Transverse colon (tissue), 4 donors: ENCODE measurements around the gene CES4A. TPM values are rescaled to one million over a fixed set of nuclear protein-coding genes. Genes with fewer than 3 reads are reported as not detected.
"Not testable (repeated sequence)": the region's sequence is repeated elsewhere in the genome, so short reads cannot be mapped to it uniquely, and the experiment has no call there.

ENCODE experiments used
- DNase-seq: peaks from one replicate; pipeline ENCODE4 v3.0.0-alpha.2; 2019
- H3K27ac ChIP-seq, 4 donors: fragments of 200-600 bp; sonication (generic); 2 replicates each; pipeline ENCODE4 v1.5.1; 2016 to 2018; ENCODE audit warnings: inconsistent platforms in 4 of 4
- H3K27me3 ChIP-seq: fragments of 200-600 bp; sonication (generic); 2 replicates; pipeline ENCODE4 v1.5.1; 2017; ENCODE audit warnings: inconsistent platforms
- H3K36me3 ChIP-seq, 4 donors: fragments of 200-600 bp; sonication (generic); 2 replicates each; pipeline ENCODE4 v1.5.1; 2017 to 2019; ENCODE audit warnings: inconsistent platforms in 4 of 4
- H3K4me1 ChIP-seq, 4 donors: fragments of 200-600 bp; sonication (generic); 2 replicates each; pipeline ENCODE4 v1.5.1; 2017 to 2020; ENCODE audit warnings: inconsistent platforms in 4 of 4
- H3K4me3 ChIP-seq, 4 donors: fragments of 200-600 bp; sonication (generic); 1 replicate in 1 of 4; 2 replicates in 3 of 4; pipeline versions ENCODE4 v1.5.1 to v1.6.1; 2017 to 2019; ENCODE audit warnings: inconsistent platforms in 4 of 4
- H3K9me3 ChIP-seq, 2 donors: fragments of 200-600 bp; sonication (generic); 2 replicates each; pipeline ENCODE4 v1.5.1; 2017 to 2019; ENCODE audit warnings: inconsistent platforms in 2 of 2
- EP300 ChIP-seq: sonication (generic); formaldehyde crosslinking; IDR thresholded peaks from one replicate; pipeline ENCODE4 v1.6.1; 2017; ENCODE audit warnings: antibody characterized with exemption, low read depth
- POLR2A ChIP-seq: fragments of 450-650 bp; IDR thresholded peaks from one replicate; pipeline ENCODE4 v1.6.1; 2016; ENCODE audit warnings: antibody characterized with exemption, mild to moderate bottlenecking, moderate library complexity
- POLR2AphosphoS5 ChIP-seq, 3 donors: sonication (generic); formaldehyde crosslinking; IDR thresholded peaks; one replicate each; pipeline ENCODE4 v1.6.1; 2016; ENCODE audit warnings: antibody characterized with exemption in 3 of 3
- WGBS, 2 donors: methylation state at CpG; one replicate each; pipeline ENCODE4 v1.1.5; 2018; ENCODE audit warnings: low coverage in 1 of 2; 5-methylcytosine and 5-hydroxymethylcytosine counted together
- in situ Hi-C, 4 donors: fragments of 200-750 bp; cut with MboI; loops; one replicate each; pipeline versions ENCODE4 v1.15.0 to v1.15.1; 2017; ENCODE audit warnings: low sequenced_read_pairs in 3 of 4, low pct_ligation_motif_present in 1 of 4, low pct_unique_long_range_greater_than_20kb in 1 of 4
- intact Hi-C: fragments of 100-400 bp; cut with DNase I; formaldehyde crosslinking; loops from one replicate; pipeline ENCODE4 v1.15.1; 2023; ENCODE audit warnings: low total_unique reads
- total RNA-seq, 4 donors: library from RNA; depleted of rRNA; stranded (reverse); fragments of >200 nt; gene quantifications; one replicate each; pipeline ENCODE4 v1.1.0, GENCODE V29; 2016
- TF ChIP-seq, protein P1 (sequence below), 5 experiments: fragments of 200-600 bp in 3 of 5; fragments of 450-650 bp in 2 of 5; sonication (generic) in 3 of 5; IDR thresholded peaks; 1 replicate in 2 of 5; 2 replicates in 3 of 5; pipeline ENCODE4 v1.5.1; 2016 to 2017; ENCODE audit warnings: antibody characterized with exemption in 5 of 5, inconsistent platforms in 3 of 5, mild to moderate bottlenecking in 2 of 5, moderate library complexity in 1 of 5

The CES4A gene
- total RNA-seq, 4 donors from 2014 or later: 9.7 to 24.7 (median 15.7) TPM

- in situ Hi-C loops: loop anchor here in 2 of 4 donors (25.0 kb wide), 2 partner anchors 210 to 435 kb away; partner anchors contain the start of genes B3GNT9 (in 1 of the 2), FBXL8 (in 1 of the 2), HSF4 (in 1 of the 2) and NOL3 (in 1 of the 2)
These were observed 35.8 kb upstream of the CES4A start for GRCh38 chr16:66952430-66953110.

GRCh38 chr16:66953462-66954096, 34.8 kb upstream of the CES4A start:
- peak overlapping the region; percentile 71 to 83 (median 80) for H3K27ac ChIP-seq

More at GRCh38 chr16:66952430-66953110, 35.8 kb upstream of the CES4A start:
- Histone ChIP-seq H3K36me3 (no peaks in the 10 kb centered on the region), H3K4me1 (peaks cover 11 to 61% (median 42%) of the 10 kb centered on the region in 4 donors), H3K9me3 (no peaks in the 10 kb centered on the region), H3K27me3 (peaks cover 13% of the 10 kb centered on the region), H3K27ac (peak overlapping the region; percentile 71 to 83 (median 80)), H3K4me3 (no peak overlapping the region)
- intact Hi-C loops: no loop called here
- no peak for DNase-seq
- TF ChIP-seq, protein P1, sequence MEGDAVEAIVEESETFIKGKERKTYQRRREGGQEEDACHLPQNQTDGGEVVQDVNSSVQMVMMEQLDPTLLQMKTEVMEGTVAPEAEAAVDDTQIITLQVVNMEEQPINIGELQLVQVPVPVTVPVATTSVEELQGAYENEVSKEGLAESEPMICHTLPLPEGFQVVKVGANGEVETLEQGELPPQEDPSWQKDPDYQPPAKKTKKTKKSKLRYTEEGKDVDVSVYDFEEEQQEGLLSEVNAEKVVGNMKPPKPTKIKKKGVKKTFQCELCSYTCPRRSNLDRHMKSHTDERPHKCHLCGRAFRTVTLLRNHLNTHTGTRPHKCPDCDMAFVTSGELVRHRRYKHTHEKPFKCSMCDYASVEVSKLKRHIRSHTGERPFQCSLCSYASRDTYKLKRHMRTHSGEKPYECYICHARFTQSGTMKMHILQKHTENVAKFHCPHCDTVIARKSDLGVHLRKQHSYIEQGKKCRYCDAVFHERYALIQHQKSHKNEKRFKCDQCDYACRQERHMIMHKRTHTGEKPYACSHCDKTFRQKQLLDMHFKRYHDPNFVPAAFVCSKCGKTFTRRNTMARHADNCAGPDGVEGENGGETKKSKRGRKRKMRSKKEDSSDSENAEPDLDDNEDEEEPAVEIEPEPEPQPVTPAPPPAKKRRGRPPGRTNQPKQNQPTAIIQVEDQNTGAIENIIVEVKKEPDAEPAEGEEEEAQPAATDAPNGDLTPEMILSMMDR (IDR thresholded peaks at IDR 0.05): no peak
- TF ChIP-seq POLR2AphosphoS5 (IDR thresholded peaks at IDR 0.05) (no peak), POLR2A (no peak), EP300 (no peak)
- WGBS, 2 donors: 85 to 100% methylated on average over 2 to 7 of the region's 7 CpGs

DNA sequence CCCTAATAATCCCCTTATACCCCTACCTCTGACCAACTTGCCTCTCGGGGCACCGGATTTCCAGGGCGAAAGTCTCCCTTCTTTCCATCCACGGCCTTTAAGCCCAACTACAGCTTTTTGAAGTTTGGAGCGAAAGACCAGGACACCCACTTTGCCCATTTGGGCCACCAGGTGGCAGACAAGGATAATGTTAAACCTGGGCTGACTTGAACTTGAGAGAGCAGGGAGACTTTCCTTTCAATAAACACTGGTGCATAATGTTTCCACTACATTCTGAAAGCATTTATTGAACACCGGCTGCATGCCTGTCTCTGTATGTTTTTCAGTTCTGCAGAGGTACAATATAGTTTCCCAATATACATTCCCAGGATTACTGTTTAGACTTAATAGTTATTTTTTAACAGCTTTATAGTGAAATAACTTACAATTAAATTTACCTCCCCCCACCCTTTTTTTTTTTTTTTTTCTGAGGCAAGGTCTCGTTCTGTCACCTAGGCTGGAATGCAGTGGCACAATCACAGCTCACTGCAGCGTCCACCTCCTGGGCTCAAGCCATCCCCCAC, 34.2 kb upstream of the CES4A start:
- WGBS, 2 donors: 12 to 15% methylated on average over 6 to 8 of the region's 8 CpGs
- Histone ChIP-seq H3K36me3 (no peaks in the 10 kb centered on the region), H3K27ac (peak overlapping the region; percentile 79 to 83 (median 82)), H3K4me1 (peaks cover 0 to 61% (median 31%) of the 10 kb centered on the region in 4 donors), H3K9me3 (no peaks in the 10 kb centered on the region), H3K27me3 (peaks cover 9% of the 10 kb centered on the region), H3K4me3 (peak overlapping the region in 1 of 4 donors; percentile 8)
- in situ Hi-C loops (loop anchor here in 2 of 4 donors (25.0 kb wide), 2 partner anchors 208 to 433 kb away; partner anchors contain the start of genes B3GNT9 (in 1 of the 2), FBXL8 (in 1 of the 2), HSF4 (in 1 of the 2) and NOL3 (in 1 of the 2)), intact Hi-C loops (no loop called here)
- DNase-seq: peak; percentile 89
- TF ChIP-seq, protein P1 (IDR thresholded peaks at IDR 0.05): peak; percentile 70 to 93 (median 78)
- TF ChIP-seq POLR2A: no peak

More at GRCh38 chr16:66953462-66954096, 34.8 kb upstream of the CES4A start:
- TF ChIP-seq EP300 (no peak), POLR2AphosphoS5 (IDR thresholded peaks at IDR 0.05) (peak; percentile 23 to 76 (median 68)), POLR2A (peak; percentile 60)
- 49 to 55% methylated on average over 4 to 10 of the region's 10 CpGs for WGBS, 2 donors
- Histone ChIP-seq H3K27me3 (peaks cover 13% of the 10 kb centered on the region), H3K4me3 (peak overlapping the region in 1 of 4 donors; percentile 8), H3K9me3 (no peaks in the 10 kb centered on the region), H3K36me3 (no peaks in the 10 kb centered on the region), H3K4me1 (peaks cover 5 to 62% (median 34%) of the 10 kb centered on the region in 4 donors)
- in situ Hi-C loops (loop anchor here in 2 of 4 donors (25.0 kb wide), 2 partner anchors 209 to 434 kb away; partner anchors contain the start of genes B3GNT9 (in 1 of the 2), FBXL8 (in 1 of the 2), HSF4 (in 1 of the 2) and NOL3 (in 1 of the 2)), intact Hi-C loops (no loop called here)
- peak; percentile 83 for DNase-seq

DNA sequence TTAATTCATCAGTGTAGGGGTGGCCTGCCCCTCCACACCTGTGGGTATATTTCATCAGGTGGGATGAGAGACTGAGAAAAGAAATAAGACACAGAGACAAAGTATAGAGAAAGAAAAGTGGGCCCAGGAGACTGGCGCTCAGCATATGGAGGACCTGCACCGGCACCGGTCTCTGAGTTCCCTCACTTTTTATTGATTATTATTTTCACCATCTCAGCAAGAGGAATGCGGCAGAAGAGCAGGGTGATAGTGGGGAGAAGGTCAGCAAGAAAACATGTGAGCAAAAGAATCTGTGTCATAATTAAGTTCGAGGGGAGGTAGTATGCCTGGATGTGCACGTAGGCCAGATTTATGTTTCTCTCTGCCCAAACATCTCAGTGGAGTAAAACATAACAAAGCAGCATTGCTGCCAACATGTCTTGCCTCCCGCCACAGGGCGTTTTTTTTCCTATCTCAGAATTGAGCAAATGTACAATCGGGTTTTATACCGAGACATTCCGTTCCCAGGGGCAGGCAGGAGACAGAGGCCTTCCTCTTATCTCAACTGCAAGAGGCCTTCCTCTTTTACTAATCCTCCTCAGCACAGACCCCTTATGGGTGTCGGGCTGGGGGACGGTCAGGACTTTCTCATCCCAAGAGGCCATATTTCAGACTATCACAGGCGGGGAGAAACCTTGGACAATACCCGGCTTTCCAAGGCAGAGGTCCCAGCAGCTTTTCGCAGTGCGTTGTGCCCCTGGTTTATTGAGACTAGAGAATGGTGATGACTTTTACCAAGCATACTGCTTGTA, 32.8 kb upstream of the CES4A start:
- Histone ChIP-seq H3K27ac (peak overlapping the region; percentile 79 to 83 (median 82)), H3K4me1 (peaks cover 0 to 68% (median 43%) of the 10 kb centered on the region in 4 donors)
- H3K27me3 ChIP-seq, H3K9me3 ChIP-seq, H3K4me3 ChIP-seq, DNase-seq, H3K36me3 ChIP-seq, intact Hi-C loops: not testable (repeated sequence)
- WGBS, 2 donors: 52 to 65% methylated on average over 7 to 17 of the region's 17 CpGs
- TF ChIP-seq EP300: peak; percentile 43
- TF ChIP-seq POLR2A: peak; percentile 15
- in situ Hi-C loops: loop anchor here in 2 of 4 donors (25.0 kb wide), 2 partner anchors 207 to 432 kb away; partner anchors contain the start of genes B3GNT9 (in 1 of the 2), FBXL8 (in 1 of the 2), HSF4 (in 1 of the 2) and NOL3 (in 1 of the 2)

DNA sequence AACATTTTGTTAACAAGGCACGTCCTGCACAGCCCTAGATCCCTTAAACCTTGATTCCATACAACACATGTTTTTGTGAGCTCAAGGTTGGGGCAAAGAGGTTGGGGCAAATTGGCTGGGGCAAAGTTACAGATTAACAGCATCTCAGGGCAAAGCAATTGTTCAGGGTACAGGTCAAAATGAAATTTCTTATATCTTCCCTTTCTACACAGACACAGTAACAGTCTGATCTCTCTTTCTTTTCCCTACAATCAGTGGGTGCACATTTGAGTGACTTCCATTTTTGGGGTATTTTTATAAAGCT, 32.3 kb upstream of the CES4A start:
- DNase-seq, intact Hi-C loops, H3K9me3 ChIP-seq, H3K36me3 ChIP-seq, H3K4me3 ChIP-seq, H3K27me3 ChIP-seq: not testable (repeated sequence)
- WGBS, 2 donors: 50% methylated on average over 1 of the region's 1 CpG; no CpG with 5 or more reads in 1 of the 2 donors
- H3K27ac ChIP-seq: peak overlapping the region; percentile 79 to 83 (median 82)
- in situ Hi-C loops: loop anchor here in 2 of 4 donors (25.0 kb wide), 2 partner anchors 206 to 431 kb away; partner anchors contain the start of genes B3GNT9 (in 1 of the 2), FBXL8 (in 1 of the 2), HSF4 (in 1 of the 2) and NOL3 (in 1 of the 2)
- peaks cover 0 to 71% (median 44%) of the 10 kb centered on the region in 4 donors for H3K4me1 ChIP-seq
